ENCODE results near the gene WWOX. TPM values are rescaled to one million over a fixed set of nuclear protein-coding genes. Genes with fewer than 3 reads are reported as not detected.

WWOX gene
- total and polyA plus RNA-seq, 2 of the 8 experiments (the other 6 are each of a cell fraction or from before 2014, with no cell fraction given) = 5.4 to 16.7 TPM

GRCh38 chr16:78607465-78607864 lies 508.0 kb downstream of the WWOX start:
- 97% methylated on average over 6 of the region's 6 CpGs; no CpG with 5 or more reads in 1 of the 2 experiments for WGBS, 2 experiments (ENCODE audit: extremely low coverage in 1 of 2, insufficient coverage in 1 of 2, insufficient read length in 1 of 2, insufficient replicate concordance in 2 of 2, low coverage in 1 of 2, low lambda C conversion rate in 2 of 2, missing lambda C conversion rate in 1 of 2)
- no peak for FAIRE-seq
- Histone ChIP-seq H3K4me3 (ENCODE audit: extremely low read depth in 1 of 4, insufficient read depth in 2 of 4, low read depth in 3 of 4, low read length in 4 of 4) (no peak overlapping the region), H2AFZ (ENCODE audit: low read length) (no peak overlapping the region), H3K9me3 (ENCODE audit: insufficient read depth in 2 of 2, low read depth in 1 of 2, low read length in 1 of 2) (no peaks in the 10 kb centered on the region), H4K91ac (replicated peaks; ENCODE audit: insufficient read length, low read length) (no peak overlapping the region), H3K23me2 (ENCODE audit: low read depth, low read length) (no peaks in the 10 kb centered on the region; the same call in 1 of the 2 replicates), H2AK5ac (ENCODE audit: low read depth, low read length) (no peak overlapping the region), H3K14ac (ENCODE audit: insufficient read length) (no peak overlapping the region), H3K18ac (ENCODE audit: extremely low read depth, low read length) (no peak overlapping the region), H3K27me3 (replicated peaks in 1 of 4; ENCODE audit: control insufficient read depth in 3 of 4, extremely low read depth in 1 of 4, insufficient read depth in 3 of 4, low read length in 3 of 4) (no peaks in the 10 kb centered on the region), H2BK5ac (ENCODE audit: low read depth, low read length) (no peak overlapping the region), H2BK15ac (ENCODE audit: low read length) (no peak overlapping the region), H3K27ac (ENCODE audit: low read depth, low read length) (no peak overlapping the region), H3K36me3 (ENCODE audit: control insufficient read depth in 2 of 4, insufficient read depth in 4 of 4, low read length in 3 of 4) (no peaks in the 10 kb centered on the region), H3K56ac (replicated peaks; ENCODE audit: insufficient read length, low read depth, low read length) (no peak overlapping the region), H3K4me2 (ENCODE audit: insufficient read depth in 1 of 2, low read depth in 2 of 2, low read length in 2 of 2) (no peak overlapping the region; a peak in 1 of 4 replicates), H2BK12ac (ENCODE audit: low read depth, low read length) (no peak overlapping the region), H3K79me2 (ENCODE audit: control insufficient read depth in 1 of 2, insufficient read depth in 2 of 2, low read length in 2 of 2) (no peaks in the 10 kb centered on the region), H3K79me1 (ENCODE audit: low read depth, low read length) (no peaks in the 10 kb centered on the region), H3K4me1 (replicated peaks in 1 of 4; ENCODE audit: control insufficient read depth in 3 of 4, insufficient read depth in 4 of 4, low read length in 3 of 4) (peaks cover 6 to 18% (median 12%) of the 10 kb centered on the region in 4 experiments; a peak in 5 of 7 replicates), H4K5ac (ENCODE audit: insufficient read length, low read depth, low read length) (no peak overlapping the region), H3K23ac (ENCODE audit: insufficient read length) (no peak overlapping the region), H2BK120ac (replicated peaks; ENCODE audit: low read depth, low read length) (no peak overlapping the region), H3K4ac (replicated peaks; ENCODE audit: insufficient read length, low read depth, low read length) (no peak overlapping the region), H3K9ac (replicated peaks in 1 of 4; ENCODE audit: extremely low read depth in 1 of 4, low read depth in 3 of 4, low read length in 3 of 4) (no peak overlapping the region), H2BK20ac (ENCODE audit: low read length) (no peak overlapping the region), H4K8ac (ENCODE audit: extremely low read depth, insufficient read depth, low read length) (no peak overlapping the region), H4K20me1 (replicated peaks in 1 of 2; ENCODE audit: control insufficient read depth in 1 of 2, insufficient read depth in 2 of 2, low read length in 2 of 2) (no peaks in the 10 kb centered on the region)
- no peak for DNase-seq (ENCODE audit: low read depth in 1 of 2, low spot score in 2 of 2)
- 0 out of 2 replicates have a peak, but pooled peaks have one; percentile 13 for TF ChIP-seq JUND (IDR thresholded peaks at IDR 0.05; ENCODE audit: low read length)
- no peak for TF ChIP-seq RFX5 (IDR thresholded peaks at IDR 0.05; ENCODE audit: borderline replicate concordance, low read depth, low read length)
- ChIA-PET POLR2A (ENCODE audit: partially characterized antibody) (no interaction called here), CTCF (ENCODE audit: partially characterized antibody) (no interaction called here)

Measured in H1 (cell line).